Gastroesophageal sphincter (tissue), 4 donors: Measurements from ENCODE around the gene IVL. TPM values are rescaled to one million over a fixed set of nuclear protein-coding genes. Genes with fewer than 3 reads are reported as not detected.

Experiments
- ATAC-seq: fragments of 150-250 bp; one replicate; pipeline ENCODE4 v1.9.1; 2016; ENCODE audit warnings: mild to moderate bottlenecking, moderate library complexity
- H3K27ac ChIP-seq, 4 donors: fragments of 200-600 bp; sonication (generic) in 3 of 4; 1 replicate in 3 of 4; 2 replicates in 1 of 4; pipeline ENCODE4 v1.5.1; 2016 to 2019
- H3K27me3 ChIP-seq: fragments of 200-600 bp; sonication (generic); one replicate; pipeline ENCODE4 v1.5.1; 2019
- H3K36me3 ChIP-seq, 2 donors: fragments of 200-600 bp; sonication (generic); one replicate each; pipeline ENCODE4 v1.5.1; 2019; ENCODE audit warnings: control low read depth in 1 of 2
- H3K4me1 ChIP-seq, 3 donors: fragments of 200-600 bp; sonication (generic); 1 replicate in 2 of 3; 2 replicates in 1 of 3; pipeline ENCODE4 v1.5.1; 2016 to 2019; ENCODE audit warnings: control low read depth in 2 of 3
- H3K4me3 ChIP-seq, 2 donors: fragments of 200-600 bp; sonication (generic); one replicate each; pipeline ENCODE4 v1.5.1; 2019; ENCODE audit warnings: mild to moderate bottlenecking in 1 of 2, moderate library complexity in 1 of 2
- H3K9me3 ChIP-seq, 3 donors: fragments of 200-600 bp; sonication (generic); one replicate each; pipeline ENCODE4 v1.5.1; 2017 to 2019; ENCODE audit warnings: control low read depth in 2 of 3
- EP300 ChIP-seq: sonication (generic); formaldehyde crosslinking; IDR thresholded peaks from one replicate; pipeline ENCODE4 v1.6.1; 2017; ENCODE audit warnings: antibody characterized with exemption, mild to moderate bottlenecking
- POLR2A ChIP-seq, 2 donors: fragments of 450-650 bp; IDR thresholded peaks; one replicate each; pipeline ENCODE4 v1.6.1; 2017; ENCODE audit warnings: antibody characterized with exemption in 2 of 2, mild to moderate bottlenecking in 2 of 2, moderate library complexity in 1 of 2
- POLR2AphosphoS5 ChIP-seq: sonication (generic); formaldehyde crosslinking; IDR thresholded peaks from one replicate; pipeline ENCODE4 v1.6.1; 2017; ENCODE audit warnings: antibody characterized with exemption
- WGBS, 2 donors: methylation state at CpG; one replicate each; pipeline ENCODE4 v1.1.5; 2018; ENCODE audit warnings: low coverage in 1 of 2; 5-methylcytosine and 5-hydroxymethylcytosine counted together
- total RNA-seq, 4 donors: library from RNA; depleted of rRNA; stranded (reverse); fragments of >200 nt; gene quantifications; one replicate each; pipeline ENCODE4 v1.1.0, GENCODE V29; 2016
- TF ChIP-seq, protein P1 (sequence below), 4 experiments: fragments of 200-600 bp in 2 of 4; fragments of 450-650 bp in 2 of 4; sonication (generic) in 1 of 4; IDR thresholded peaks; one replicate each; pipeline ENCODE4 v1.5.1; 2017 to 2019; ENCODE audit warnings: antibody characterized with exemption in 4 of 4, mild to moderate bottlenecking in 2 of 4, moderate library complexity in 2 of 4

Gene IVL
- total RNA-seq, 4 donors from 2014 or later: 0.31 to 13.7 (median 1.1) TPM; not detected in 1

DNA sequence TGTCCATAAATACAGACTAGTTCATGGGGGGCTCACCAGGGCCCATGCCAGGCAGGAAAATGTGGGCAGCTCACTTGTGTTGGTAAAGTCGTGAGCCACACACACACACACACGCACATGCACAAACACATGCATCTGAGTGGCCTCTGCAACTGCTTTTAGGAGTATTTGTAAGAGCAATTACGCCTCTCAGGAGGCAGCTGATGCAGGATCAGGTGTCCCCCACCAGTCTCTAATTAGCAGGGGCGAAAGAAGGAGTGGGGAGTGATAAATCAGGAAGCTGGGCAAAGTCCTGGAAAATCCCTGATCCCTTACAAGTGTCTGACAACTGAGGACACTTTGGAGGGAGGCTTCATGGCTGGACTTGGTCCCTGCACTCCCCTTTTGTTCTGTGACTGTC is 5.7 kb upstream of the IVL start:
- no peak for ATAC-seq
- WGBS, 2 donors: 60 to 87% methylated on average over 1 to 4 of the region's 4 CpGs
- Histone ChIP-seq H3K36me3 (no peaks in the 10 kb centered on the region), H3K4me1 (no peaks in the 10 kb centered on the region), H3K9me3 (no peaks in the 10 kb centered on the region), H3K4me3 (no peak overlapping the region), H3K27me3 (no peaks in the 10 kb centered on the region), H3K27ac (no peak overlapping the region)
- no peak for TF ChIP-seq POLR2AphosphoS5
- TF ChIP-seq, protein P1, sequence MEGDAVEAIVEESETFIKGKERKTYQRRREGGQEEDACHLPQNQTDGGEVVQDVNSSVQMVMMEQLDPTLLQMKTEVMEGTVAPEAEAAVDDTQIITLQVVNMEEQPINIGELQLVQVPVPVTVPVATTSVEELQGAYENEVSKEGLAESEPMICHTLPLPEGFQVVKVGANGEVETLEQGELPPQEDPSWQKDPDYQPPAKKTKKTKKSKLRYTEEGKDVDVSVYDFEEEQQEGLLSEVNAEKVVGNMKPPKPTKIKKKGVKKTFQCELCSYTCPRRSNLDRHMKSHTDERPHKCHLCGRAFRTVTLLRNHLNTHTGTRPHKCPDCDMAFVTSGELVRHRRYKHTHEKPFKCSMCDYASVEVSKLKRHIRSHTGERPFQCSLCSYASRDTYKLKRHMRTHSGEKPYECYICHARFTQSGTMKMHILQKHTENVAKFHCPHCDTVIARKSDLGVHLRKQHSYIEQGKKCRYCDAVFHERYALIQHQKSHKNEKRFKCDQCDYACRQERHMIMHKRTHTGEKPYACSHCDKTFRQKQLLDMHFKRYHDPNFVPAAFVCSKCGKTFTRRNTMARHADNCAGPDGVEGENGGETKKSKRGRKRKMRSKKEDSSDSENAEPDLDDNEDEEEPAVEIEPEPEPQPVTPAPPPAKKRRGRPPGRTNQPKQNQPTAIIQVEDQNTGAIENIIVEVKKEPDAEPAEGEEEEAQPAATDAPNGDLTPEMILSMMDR (IDR thresholded peaks at IDR 0.05): no peak
- no peak for TF ChIP-seq POLR2A (IDR thresholded peaks at IDR 0.05)
- no peak for TF ChIP-seq EP300

DNA sequence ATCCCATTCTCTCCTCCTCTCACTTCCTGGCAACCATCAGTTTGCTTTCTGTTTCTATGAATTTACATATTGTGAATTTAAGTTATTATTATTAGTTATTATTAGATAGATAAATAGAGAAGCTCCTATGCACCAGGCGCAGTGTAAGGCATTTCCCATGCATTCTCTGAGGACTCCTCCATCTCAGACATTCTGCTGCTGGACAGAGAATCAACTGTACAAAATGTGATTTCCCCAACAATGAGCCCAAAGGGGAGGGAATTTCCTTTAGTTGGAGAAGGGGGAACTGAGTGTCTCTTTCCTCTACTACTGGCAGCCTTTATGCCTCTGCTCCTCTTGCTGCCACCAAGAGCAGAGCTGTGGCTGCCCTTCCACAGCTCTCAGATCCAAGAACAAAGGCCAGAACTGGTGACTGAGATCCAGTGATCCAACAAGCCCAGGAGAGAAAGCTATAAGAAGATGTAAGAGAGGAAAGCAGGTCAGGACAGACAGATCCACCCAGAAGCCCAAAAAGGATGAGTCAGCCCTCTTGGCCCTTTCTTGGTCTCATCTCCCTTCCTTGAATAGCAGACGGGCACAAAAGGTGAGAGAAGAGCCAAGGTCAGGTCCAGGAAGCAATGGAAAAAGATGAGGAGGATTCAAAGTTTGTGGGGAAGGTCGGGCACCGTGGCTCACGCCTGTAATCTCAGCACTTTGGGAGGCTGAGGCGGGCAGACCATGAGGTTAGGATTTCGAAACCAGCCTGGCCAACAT is 3.5 kb upstream of the IVL start:
- no peaks in the 10 kb centered on the region for H3K36me3 ChIP-seq
- TF ChIP-seq, protein P1 (IDR thresholded peaks at IDR 0.05): no peak
- no peak for TF ChIP-seq POLR2AphosphoS5
- TF ChIP-seq EP300: no peak
- TF ChIP-seq POLR2A (IDR thresholded peaks at IDR 0.05): no peak
- ATAC-seq: no peak
- H3K27ac ChIP-seq: no peak overlapping the region
- H3K4me1 ChIP-seq: no peaks in the 10 kb centered on the region
- WGBS, 2 donors: 97 to 98% methylated on average over 5 to 6 of the region's 7 CpGs
- no peaks in the 10 kb centered on the region for H3K9me3 ChIP-seq
- no peak overlapping the region for H3K4me3 ChIP-seq
- H3K27me3 ChIP-seq: no peaks in the 10 kb centered on the region

DNA sequence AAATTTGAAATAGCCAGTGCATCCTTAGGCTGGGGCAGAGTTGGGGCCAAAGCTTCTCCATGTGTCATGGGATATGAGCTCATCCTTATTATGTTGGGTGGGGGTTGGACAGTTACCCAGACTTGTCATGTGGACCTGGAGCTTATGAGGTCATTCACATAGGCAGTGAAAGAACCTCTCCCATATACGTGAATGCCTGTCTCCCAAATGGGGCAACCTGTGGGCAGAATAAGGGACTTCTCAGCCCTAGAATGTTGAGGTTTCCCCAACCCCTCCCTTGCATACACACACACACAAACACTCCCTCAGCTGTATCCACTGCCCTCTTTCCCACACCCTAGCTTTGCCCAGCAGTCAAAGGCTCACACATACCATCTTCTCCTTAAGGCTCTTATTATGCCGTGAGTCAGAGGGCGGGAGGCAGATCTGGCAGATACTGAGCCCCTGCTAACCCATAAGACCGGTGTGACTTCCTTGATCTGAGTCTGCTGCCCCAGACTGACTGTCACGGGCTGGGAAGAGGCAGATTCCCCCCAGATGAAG is 2.3 kb upstream of the IVL start:
- whole genome bisulfite sequencing, 2 donors: 54 to 60% methylated on average over 2 to 3 of the region's 5 CpGs
- H3K4me3 ChIP-seq: no peak overlapping the region
- no peak for TF ChIP-seq POLR2AphosphoS5
- no peak for TF ChIP-seq EP300
- TF ChIP-seq, protein P1 (IDR thresholded peaks at IDR 0.05): no peak
- no peak for TF ChIP-seq POLR2A (IDR thresholded peaks at IDR 0.05)
- no peak for ATAC-seq
- peaks cover 0 to 6% (median 0%) of the 10 kb centered on the region in 3 donors for H3K9me3 ChIP-seq
- no peaks in the 10 kb centered on the region for H3K27me3 ChIP-seq
- no peak overlapping the region for H3K27ac ChIP-seq
- no peaks in the 10 kb centered on the region for H3K4me1 ChIP-seq
- no peaks in the 10 kb centered on the region for H3K36me3 ChIP-seq

DNA sequence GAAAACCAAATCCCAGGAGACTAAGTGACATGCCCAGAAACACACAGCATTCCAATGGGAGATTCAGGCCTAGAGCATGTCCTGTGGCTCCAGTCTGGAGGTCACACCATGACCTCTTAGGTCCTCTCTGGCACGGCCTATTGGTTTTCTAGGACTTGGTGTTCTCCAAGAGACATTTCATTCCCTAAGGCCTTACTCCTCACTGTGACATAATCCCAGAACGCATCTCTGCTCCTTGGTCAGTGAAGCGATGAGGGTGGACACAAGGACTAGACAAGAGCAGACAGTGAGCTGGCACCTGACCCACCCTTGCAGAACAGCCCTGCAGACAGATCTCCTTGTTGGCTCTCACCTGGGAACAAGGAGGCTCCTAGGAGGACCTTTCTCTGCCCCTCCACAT is 860 bp downstream of the IVL start:
- 100% methylated on average over 2 of the region's 3 CpGs; no CpG with 5 or more reads in 1 of the 2 donors for WGBS, 2 donors

More for the DNA sequence above, 860 bp downstream of the IVL start:
- no peaks in the 10 kb centered on the region for H3K4me1 ChIP-seq
- TF ChIP-seq EP300: no peak
- TF ChIP-seq, protein P1 (IDR thresholded peaks at IDR 0.05): no peak
- TF ChIP-seq POLR2A (IDR thresholded peaks at IDR 0.05): no peak
- no peak for TF ChIP-seq POLR2AphosphoS5
- peaks cover 0 to 6% (median 0%) of the 10 kb centered on the region in 3 donors for H3K9me3 ChIP-seq
- ATAC-seq: no peak
- no peak overlapping the region for H3K27ac ChIP-seq
- H3K4me3 ChIP-seq: no peak overlapping the region
- H3K36me3 ChIP-seq: no peaks in the 10 kb centered on the region
- no peaks in the 10 kb centered on the region for H3K27me3 ChIP-seq
